HG02870 (cell line): Measurements from ENCODE around the gene ZPBP2.
"Not testable (repeated sequence)": the region's sequence is repeated elsewhere in the genome, so short reads cannot be mapped to it uniquely, and the experiment has no call there.

Experiments used
- ATAC-seq: cut with Tn5 transposase; IDR thresholded peaks from one replicate; pipeline ENCODE4 v1.9.1; 2021; ENCODE audit warnings: mild to moderate bottlenecking, moderate library complexity; ENCODE audit not compliant: unreplicated experiment

The ZPBP2 gene, protein sequence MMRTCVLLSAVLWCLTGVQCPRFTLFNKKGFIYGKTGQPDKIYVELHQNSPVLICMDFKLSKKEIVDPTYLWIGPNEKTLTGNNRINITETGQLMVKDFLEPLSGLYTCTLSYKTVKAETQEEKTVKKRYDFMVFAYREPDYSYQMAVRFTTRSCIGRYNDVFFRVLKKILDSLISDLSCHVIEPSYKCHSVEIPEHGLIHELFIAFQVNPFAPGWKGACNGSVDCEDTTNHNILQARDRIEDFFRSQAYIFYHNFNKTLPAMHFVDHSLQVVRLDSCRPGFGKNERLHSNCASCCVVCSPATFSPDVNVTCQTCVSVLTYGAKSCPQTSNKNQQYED

GRCh38 chr17:39867880-39868553 is at the start of gene ZPBP2:
TSS of gene ZPBP2 (plus strand) at chr17:39868202. CDS start at chr17:39868355, 153 bp downstream.
- no peak for ATAC-seq

DNA sequence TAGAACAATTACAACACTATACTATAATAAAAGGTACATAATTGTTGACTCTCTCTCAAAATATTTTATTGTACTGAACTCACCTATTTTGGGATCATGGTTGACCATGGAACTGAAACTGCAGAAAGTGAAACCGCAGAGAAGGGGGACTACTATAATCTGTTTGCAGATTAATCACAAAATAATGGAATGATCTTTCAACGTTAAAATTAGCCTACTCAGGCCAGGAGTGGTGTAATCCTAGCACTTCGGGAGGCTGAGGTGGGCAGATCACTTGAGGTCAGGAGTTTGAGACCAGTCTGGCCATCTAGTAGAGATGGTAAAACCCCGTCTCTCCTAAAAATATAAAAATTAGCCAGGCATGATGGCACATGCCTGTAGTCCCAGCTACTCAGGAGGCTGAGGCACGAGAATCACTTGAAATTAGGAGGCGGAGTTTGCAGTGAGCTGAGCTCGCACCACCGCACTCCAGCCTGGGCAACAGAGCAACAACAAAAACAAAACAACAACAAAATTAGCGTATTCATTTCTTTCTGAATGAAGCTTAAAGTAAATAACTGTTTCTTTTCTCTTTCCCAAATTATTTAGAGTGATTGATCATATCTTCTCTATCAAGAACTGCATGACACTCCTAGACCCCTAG is 49.5 kb upstream of the ZPBP2 start:
- ATAC-seq, result no peak

DNA sequence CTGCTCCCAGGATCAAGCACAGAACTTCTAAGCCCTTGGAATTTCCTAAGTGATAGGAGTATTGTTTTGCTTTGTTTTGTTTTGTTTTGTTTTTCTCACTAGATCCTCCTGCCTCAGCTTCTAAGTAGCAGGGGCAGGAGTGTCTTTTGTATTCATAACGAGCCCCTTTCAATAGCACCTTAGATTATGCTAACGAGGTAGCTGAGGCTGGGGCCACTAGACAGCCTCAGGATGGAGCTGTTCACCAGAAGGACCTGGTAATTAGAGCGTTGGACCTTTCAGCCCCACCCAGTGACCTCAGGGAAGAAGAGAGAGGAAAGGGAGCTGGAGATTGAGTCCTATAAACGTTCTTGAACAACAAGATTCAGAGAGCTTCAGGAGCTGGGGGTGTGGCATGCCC is 47.5 kb upstream of the ZPBP2 start:
- no peak for ATAC-seq

DNA sequence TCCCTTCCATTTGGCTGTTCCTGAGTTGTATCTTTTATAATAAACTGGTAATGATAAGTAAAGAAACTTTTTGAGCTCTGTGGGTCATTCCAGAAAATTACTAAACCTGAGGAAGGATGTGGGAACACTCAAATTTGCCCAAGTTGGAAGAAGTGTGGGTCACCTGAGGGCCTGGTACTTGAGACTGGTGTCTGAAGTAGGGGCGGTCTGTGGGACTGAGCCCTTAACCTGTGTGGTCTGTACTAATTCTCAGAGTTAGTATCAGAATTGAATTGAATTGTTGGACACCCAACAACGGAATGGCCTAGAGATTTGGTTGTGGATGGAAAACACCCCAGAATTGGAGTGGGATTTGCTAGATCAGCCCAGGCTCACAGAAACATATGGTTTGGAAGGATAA is 47.0 kb upstream of the ZPBP2 start:
- no peak for ATAC-seq

DNA sequence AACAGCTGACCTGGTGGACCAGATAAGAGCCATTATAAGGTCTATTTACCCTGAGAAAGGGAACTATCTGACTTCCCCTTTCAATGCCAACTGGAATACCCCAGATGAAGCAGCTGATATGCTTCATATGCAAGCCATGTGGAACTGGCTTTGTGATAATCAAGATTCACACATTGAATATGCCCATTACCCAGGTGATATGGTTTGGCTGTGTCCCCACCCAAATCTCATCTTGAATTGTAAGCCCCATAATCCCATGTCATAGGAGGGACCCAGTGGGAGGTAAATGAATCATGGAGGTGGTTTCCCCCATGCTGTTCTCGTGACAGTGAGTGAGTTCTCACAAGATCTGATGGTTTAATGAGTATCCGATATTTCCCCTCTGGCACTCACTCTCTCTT is 46.0 kb upstream of the ZPBP2 start:
- no peak for ATAC-seq

- ATAC-seq, result no peak
Observed at GRCh38 chr17:39823407-39824054, 44.5 kb upstream of the ZPBP2 start.

DNA sequence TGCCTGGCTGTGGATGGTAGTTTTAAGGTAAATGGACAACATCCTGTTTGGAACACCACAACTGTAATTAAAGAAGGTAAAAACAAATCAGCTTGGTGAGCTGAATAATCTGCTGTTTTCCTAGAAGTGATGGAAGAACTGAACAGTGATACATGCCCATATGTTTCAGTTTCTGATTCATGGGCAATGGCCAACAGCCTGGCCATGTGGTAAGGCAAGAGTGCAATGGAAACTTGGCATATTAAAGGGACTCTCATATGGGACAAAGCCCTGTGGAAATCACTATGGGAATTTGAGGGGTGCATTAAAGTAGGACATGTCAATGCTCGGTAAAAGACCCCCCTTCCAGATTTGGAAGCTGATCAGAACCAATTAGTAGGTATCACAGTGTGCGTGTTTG is 41.7 kb upstream of the ZPBP2 start:
- no peak for ATAC-seq

GRCh38 chr17:39828443-39828842 is 39.6 kb upstream of the ZPBP2 start:
- ATAC-seq, result no peak

DNA sequence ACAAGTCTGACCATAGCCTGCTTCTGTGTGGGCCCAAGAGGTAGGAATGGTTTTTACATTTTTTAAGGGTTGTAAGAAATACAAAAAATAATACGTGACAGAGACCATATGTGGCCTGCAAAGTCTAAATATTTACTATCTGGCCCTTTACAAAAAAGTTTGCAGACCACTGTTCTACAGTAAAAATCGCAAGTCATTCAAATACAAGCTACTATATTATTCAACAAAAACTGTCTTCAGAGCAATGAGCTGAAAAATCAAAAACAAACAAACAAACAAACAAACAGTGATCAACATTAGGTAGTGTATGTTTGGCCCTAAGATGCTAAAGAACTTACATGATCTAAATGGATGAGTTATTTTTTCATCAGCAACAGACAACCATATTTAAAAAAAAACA is 36.4 kb upstream of the ZPBP2 start:
- ATAC-seq, result no peak

- no peak for ATAC-seq
Observed at GRCh38 chr17:39834017-39834416, 34.0 kb upstream of the ZPBP2 start.

DNA sequence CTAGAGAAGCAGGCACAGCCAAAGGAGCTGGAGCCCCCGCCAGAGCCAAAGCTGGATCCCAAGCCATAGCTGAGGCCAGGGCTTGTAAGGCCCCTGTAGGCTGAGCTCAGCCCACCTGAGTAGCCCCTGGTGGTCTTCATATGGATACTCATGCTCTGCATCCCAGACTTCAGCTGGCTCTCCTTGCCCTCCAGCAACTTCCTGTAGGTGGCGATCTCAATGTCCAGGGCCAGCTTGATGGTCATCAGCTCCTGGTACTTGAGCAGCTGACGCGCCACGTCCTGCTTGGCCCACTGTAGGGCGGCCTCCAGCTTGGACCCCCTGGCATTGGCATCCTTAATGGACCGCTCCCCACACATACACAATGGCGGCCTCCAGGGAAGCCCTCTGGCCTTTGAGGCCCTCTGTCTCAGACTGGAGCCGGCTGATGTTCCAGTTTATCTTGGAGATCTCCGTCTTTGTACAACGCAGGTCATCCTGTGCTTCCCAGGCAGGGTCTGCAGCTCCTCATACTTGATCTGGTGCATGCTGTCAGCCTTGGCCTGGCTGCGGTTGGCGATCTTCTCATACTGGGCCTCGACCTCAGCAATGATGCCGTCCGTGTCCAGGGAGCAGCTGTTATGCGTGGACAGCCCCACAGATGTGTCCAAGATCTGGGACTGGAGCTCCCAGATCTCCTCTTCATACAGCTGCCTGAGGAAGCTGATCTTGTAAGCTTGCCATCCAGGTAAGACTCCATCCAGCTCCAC is 32.8 kb upstream of the ZPBP2 start:
- ATAC-seq, result no peak

DNA sequence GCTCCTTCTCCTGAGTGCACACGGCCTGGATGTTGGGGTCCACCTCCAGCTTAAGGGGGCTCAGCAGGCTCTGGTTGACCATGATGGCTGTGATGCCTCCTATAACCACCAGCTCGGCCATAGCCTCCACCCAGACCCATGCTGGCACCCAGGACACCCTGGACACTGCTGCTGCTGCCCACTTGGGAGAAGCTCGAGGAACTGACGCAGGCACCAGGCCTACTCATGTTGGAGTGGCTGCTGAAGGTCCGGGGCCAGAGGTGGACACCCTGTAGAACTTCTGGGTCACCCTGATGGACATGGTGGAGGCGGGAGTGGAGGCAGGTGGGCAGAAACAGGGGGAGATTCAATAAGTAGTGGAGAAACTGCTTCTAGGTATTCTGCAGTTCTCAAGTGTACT is 31.9 kb upstream of the ZPBP2 start:
- no peak for ATAC-seq

DNA sequence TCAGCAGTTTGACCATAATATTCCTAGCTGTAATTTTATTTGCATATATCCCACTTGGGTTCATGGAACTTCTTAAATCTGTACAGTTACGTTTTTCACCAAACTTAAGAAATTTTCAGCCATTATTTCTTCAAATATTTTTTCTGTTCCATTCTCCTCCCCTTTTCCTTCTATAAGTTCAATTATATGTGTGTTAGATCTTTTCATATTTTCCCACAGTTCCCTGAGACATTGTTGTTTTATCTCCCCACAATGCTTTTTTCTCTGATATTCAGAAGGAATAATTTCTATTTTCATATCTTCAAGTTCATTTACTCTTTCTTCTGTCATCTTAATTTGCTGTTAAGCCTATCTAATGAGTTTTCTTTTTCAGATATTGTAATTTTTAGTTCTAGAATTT is 29.9 kb upstream of the ZPBP2 start:
- no peak for ATAC-seq

- no peak for ATAC-seq
Observed at GRCh38 chr17:39838784-39839183, 29.2 kb upstream of the ZPBP2 start.

GRCh38 chr17:39841134-39841683 is 26.8 kb upstream of the ZPBP2 start:
- ATAC-seq, result no peak

DNA sequence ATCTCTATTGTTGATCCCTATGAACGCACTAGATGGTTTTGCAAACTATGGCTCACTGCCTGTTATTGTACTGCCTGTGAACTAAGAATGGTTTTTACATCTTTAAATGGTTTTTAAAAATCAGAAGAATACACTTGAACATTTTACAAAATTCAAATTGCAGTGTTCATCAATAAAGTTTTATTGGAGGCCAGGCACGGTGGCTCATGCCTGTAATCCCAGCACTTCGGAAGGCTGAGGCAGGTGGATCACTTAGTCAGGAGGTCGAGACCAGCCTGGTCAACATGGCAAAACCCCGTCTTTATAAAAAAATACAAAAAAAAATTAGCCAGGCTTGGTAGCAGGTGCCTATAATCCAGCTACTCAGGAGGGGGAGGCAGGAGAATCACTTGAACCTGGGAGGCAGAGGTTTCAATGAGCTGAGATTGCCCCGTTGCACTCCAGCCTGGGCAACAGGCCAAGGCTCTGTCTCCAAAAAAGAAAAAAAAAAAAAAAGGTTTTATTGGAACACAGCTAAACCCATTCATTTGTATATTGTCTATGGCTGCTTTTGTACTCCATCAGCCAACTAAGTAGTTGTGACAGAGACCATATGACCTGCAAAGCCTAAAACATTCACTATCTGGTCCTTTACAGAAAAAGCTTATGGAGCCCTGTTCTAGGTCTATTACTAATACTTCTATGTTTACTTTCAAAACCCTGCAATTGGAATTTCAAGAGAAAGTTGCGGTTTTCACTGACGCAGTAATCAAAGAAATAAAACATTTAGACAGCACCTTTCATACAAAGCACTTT is 22.8 kb upstream of the ZPBP2 start:
- ATAC-seq, result no peak

DNA sequence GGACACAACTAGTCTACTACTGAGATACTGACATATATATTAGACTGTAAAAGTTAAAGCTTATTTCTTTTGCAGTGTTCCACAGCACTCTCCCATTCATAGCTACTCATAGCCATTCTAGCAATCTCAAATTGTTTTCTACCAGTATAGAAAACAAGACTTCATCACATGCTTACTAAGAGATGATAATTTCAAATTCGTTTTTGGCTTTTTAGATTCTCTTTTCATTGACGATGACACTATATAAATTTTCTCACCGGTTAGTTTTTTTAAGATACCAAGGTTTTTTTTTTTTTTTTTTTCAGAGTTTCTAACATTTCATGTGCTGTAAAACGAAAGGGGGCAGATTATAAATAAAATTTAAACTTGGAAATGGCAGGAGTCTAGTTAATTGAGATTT is 21.8 kb upstream of the ZPBP2 start:
- ATAC-seq, result no peak

- ATAC-seq, result no peak
Observed at GRCh38 chr17:39848600-39848999, 19.4 kb upstream of the ZPBP2 start.

- ATAC-seq, result not testable (repeated sequence)
Observed at GRCh38 chr17:39850186-39850585, 17.8 kb upstream of the ZPBP2 start.

DNA sequence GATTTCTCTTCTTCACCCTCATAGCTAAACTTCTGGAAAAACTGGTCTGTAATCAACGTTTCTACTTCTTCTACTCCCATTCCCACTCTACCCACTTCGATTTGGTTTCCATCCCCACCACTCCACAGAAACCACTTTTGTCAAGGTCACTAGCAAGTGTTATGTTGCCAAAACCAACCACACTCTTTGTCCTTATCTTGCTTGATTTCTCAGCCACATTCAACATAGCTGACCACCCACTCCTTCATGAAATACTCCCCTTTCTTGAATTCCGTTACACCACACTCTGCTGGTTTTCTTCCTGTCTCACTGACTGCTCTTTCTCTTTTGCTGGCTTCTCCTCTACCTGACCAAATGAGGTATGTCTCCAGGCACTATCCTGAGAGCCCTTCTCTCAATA is 15.8 kb upstream of the ZPBP2 start:
- no peak for ATAC-seq
